ENCODE results near the gene FRY. TPM values are rescaled to one million over a fixed set of nuclear protein-coding genes. Genes with fewer than 3 reads are reported as not detected.

The FRY gene
- polyA plus RNA-seq, 1 donor, result 49.9 TPM

GRCh38 chr13:32216281-32216680 lies 184.7 kb downstream of the FRY start:
- DNase-seq, result no peak

- DNase-seq, result no peak
Measured at GRCh38 chr13:32222046-32222676, 190.6 kb downstream of the FRY start.

- DNase-seq, result no peak
Measured at GRCh38 chr13:32224916-32225315, 193.3 kb downstream of the FRY start.

- DNase-seq, result no peak
Measured at GRCh38 chr13:32225481-32225931, 193.9 kb downstream of the FRY start.

- no peak for DNase-seq
Measured at GRCh38 chr13:32228330-32229041, 196.9 kb downstream of the FRY start.

GRCh38 chr13:32229443-32229842 lies 197.9 kb downstream of the FRY start:
- no peak for DNase-seq

GRCh38 chr13:32232263-32232662 lies 200.7 kb downstream of the FRY start:
- DNase-seq, result no peak

GRCh38 chr13:32233062-32233461 lies 201.5 kb downstream of the FRY start:
- peak; percentile 49 for DNase-seq

- DNase-seq, result no peak
Measured at GRCh38 chr13:32234914-32235313, 203.3 kb downstream of the FRY start.

- no peak for DNase-seq
Measured at GRCh38 chr13:32237681-32238080, 206.1 kb downstream of the FRY start.

GRCh38 chr13:32243695-32244094 lies 212.1 kb downstream of the FRY start:
- no peak for DNase-seq

GRCh38 chr13:32245555-32245954 lies 214.0 kb downstream of the FRY start:
- no peak for DNase-seq

- DNase-seq, result no peak
Measured at GRCh38 chr13:32246468-32246867, 214.9 kb downstream of the FRY start.

GRCh38 chr13:32247887-32248286 lies 216.3 kb downstream of the FRY start:
- no peak for DNase-seq

- no peak for DNase-seq
Measured at GRCh38 chr13:32248801-32249200, 217.2 kb downstream of the FRY start.

GRCh38 chr13:32252812-32253438 lies 221.4 kb downstream of the FRY start:
- no peak for DNase-seq

GRCh38 chr13:32253911-32254399 lies 222.4 kb downstream of the FRY start:
- DNase-seq, result no peak

- no peak for DNase-seq
Measured at GRCh38 chr13:32254416-32254815, 222.8 kb downstream of the FRY start.

GRCh38 chr13:32254916-32255723 lies 223.5 kb downstream of the FRY start:
- DNase-seq, result no peak

- DNase-seq, result no peak
Measured at GRCh38 chr13:32255724-32256109, 224.1 kb downstream of the FRY start.

GRCh38 chr13:32256243-32256642 lies 224.7 kb downstream of the FRY start:
- DNase-seq, result no peak

- no peak for DNase-seq
Measured at GRCh38 chr13:32257649-32258048, 226.1 kb downstream of the FRY start.
